Skeletal muscle satellite cell (primary cell): ENCODE results near the gene GRIN3A.
"Not testable (repeated sequence)": the region's sequence is repeated elsewhere in the genome, so short reads cannot be mapped to it uniquely, and the experiment has no call there.

ENCODE experiments used
- H3K27me3 ChIP-seq: 2 replicates; pipeline ENCODE4 v1.7.0; 2013; ENCODE audit warnings: low read length; ENCODE audit not compliant: control insufficient read depth, insufficient read depth
- H3K36me3 ChIP-seq: 2 replicates; pipeline ENCODE4 v1.7.0; 2013; ENCODE audit warnings: mild to moderate bottlenecking, control low read depth, low read length; ENCODE audit not compliant: insufficient read depth
- H3K4me1 ChIP-seq: 2 replicates; pipeline ENCODE4 v1.7.0; 2013; ENCODE audit warnings: low read length; ENCODE audit not compliant: control insufficient read depth, insufficient read depth
- H3K4me2 ChIP-seq: 2 replicates; pipeline ENCODE4 v1.7.0; 2013; ENCODE audit warnings: mild to moderate bottlenecking, low read length
- H3K4me3 ChIP-seq: 2 replicates; pipeline ENCODE4 v1.7.0; 2013; ENCODE audit warnings: low read length
- H3K9ac ChIP-seq: 2 replicates; pipeline ENCODE4 v1.7.0; 2013; ENCODE audit warnings: mild to moderate bottlenecking, low read depth, low read length, moderate library complexity
- H3K9me3 ChIP-seq: replicated peaks from 2 replicates; pipeline ENCODE4 v1.7.0; 2013; ENCODE audit warnings: mild to moderate bottlenecking, control low read depth, low read length

Gene GRIN3A

GRCh38 chr9:101591787-101592446, 146.5 kb downstream of the GRIN3A start:
- H3K4me1 ChIP-seq: peaks cover 5% of the 10 kb centered on the region
- no peak overlapping the region for H3K4me2 ChIP-seq
- H3K4me3 ChIP-seq: no peak overlapping the region
- H3K9ac ChIP-seq: no peak overlapping the region
- H3K9me3 ChIP-seq: no peaks in the 10 kb centered on the region
- no peaks in the 10 kb centered on the region for H3K27me3 ChIP-seq
- H3K36me3 ChIP-seq: no peaks in the 10 kb centered on the region

GRCh38 chr9:101590901-101591300, 147.5 kb downstream of the GRIN3A start:
- no peaks in the 10 kb centered on the region for H3K9me3 ChIP-seq
- H3K4me1 ChIP-seq: peaks cover 5% of the 10 kb centered on the region
- no peak overlapping the region for H3K4me3 ChIP-seq
- H3K27me3 ChIP-seq: no peaks in the 10 kb centered on the region
- no peaks in the 10 kb centered on the region for H3K36me3 ChIP-seq
- H3K4me2 ChIP-seq: no peak overlapping the region
- no peak overlapping the region for H3K9ac ChIP-seq

- not testable (repeated sequence) for H3K36me3 ChIP-seq, H3K4me2 ChIP-seq, H3K4me1 ChIP-seq, H3K27me3 ChIP-seq, H3K9me3 ChIP-seq, H3K9ac ChIP-seq, H3K4me3 ChIP-seq
Measured at GRCh38 chr9:101590074-101590473, 148.4 kb downstream of the GRIN3A start.

- Histone ChIP-seq H3K4me3 (no peak overlapping the region), H3K9ac (no peak overlapping the region), H3K4me2 (no peak overlapping the region), H3K36me3 (no peaks in the 10 kb centered on the region), H3K4me1 (peaks cover 9% of the 10 kb centered on the region), H3K27me3 (no peaks in the 10 kb centered on the region), H3K9me3 (no peaks in the 10 kb centered on the region)
Measured at GRCh38 chr9:101587332-101588043, 151.0 kb downstream of the GRIN3A start.

- H3K4me3 ChIP-seq: no peak overlapping the region
- no peaks in the 10 kb centered on the region for H3K27me3 ChIP-seq
- peaks cover 16% of the 10 kb centered on the region for H3K4me1 ChIP-seq
Measured at GRCh38 chr9:101586651-101587050, 151.8 kb downstream of the GRIN3A start.

GRCh38 chr9:101585740-101586139, 152.7 kb downstream of the GRIN3A start:
- Histone ChIP-seq H3K27me3 (no peaks in the 10 kb centered on the region), H3K4me3 (no peak overlapping the region), H3K9ac (no peak overlapping the region), H3K4me2 (no peak overlapping the region), H3K9me3 (no peaks in the 10 kb centered on the region), H3K4me1 (peaks cover 16% of the 10 kb centered on the region), H3K36me3 (no peaks in the 10 kb centered on the region)

More at GRCh38 chr9:101586651-101587050, 151.8 kb downstream of the GRIN3A start:
- Histone ChIP-seq H3K4me2 (no peak overlapping the region), H3K9me3 (no peaks in the 10 kb centered on the region), H3K9ac (no peak overlapping the region), H3K36me3 (no peaks in the 10 kb centered on the region)

GRCh38 chr9:101582553-101582952, 155.9 kb downstream of the GRIN3A start:
- H3K27me3 ChIP-seq: no peaks in the 10 kb centered on the region
- no peak overlapping the region for H3K9ac ChIP-seq
- no peak overlapping the region for H3K4me3 ChIP-seq
- H3K4me2 ChIP-seq: no peak overlapping the region
- peaks cover 11% of the 10 kb centered on the region for H3K4me1 ChIP-seq
- no peaks in the 10 kb centered on the region for H3K9me3 ChIP-seq
- no peaks in the 10 kb centered on the region for H3K36me3 ChIP-seq

GRCh38 chr9:101579711-101580545, 158.5 kb downstream of the GRIN3A start:
- no peak overlapping the region for H3K4me2 ChIP-seq
- H3K9ac ChIP-seq: no peak overlapping the region
- peaks cover 11% of the 10 kb centered on the region for H3K4me1 ChIP-seq
- H3K4me3 ChIP-seq: no peak overlapping the region
- no peaks in the 10 kb centered on the region for H3K9me3 ChIP-seq
- H3K36me3 ChIP-seq: no peaks in the 10 kb centered on the region
- H3K27me3 ChIP-seq: no peaks in the 10 kb centered on the region

GRCh38 chr9:101578378-101578777, 160.1 kb downstream of the GRIN3A start:
- Histone ChIP-seq H3K9ac (no peak overlapping the region), H3K9me3 (no peaks in the 10 kb centered on the region), H3K36me3 (no peaks in the 10 kb centered on the region), H3K4me3 (no peak overlapping the region), H3K4me1 (peaks cover 11% of the 10 kb centered on the region), H3K4me2 (no peak overlapping the region), H3K27me3 (no peaks in the 10 kb centered on the region)

GRCh38 chr9:101574731-101575333, 163.6 kb downstream of the GRIN3A start:
- Histone ChIP-seq H3K27me3 (no peaks in the 10 kb centered on the region), H3K9me3 (no peaks in the 10 kb centered on the region), H3K9ac (no peak overlapping the region), H3K36me3 (no peaks in the 10 kb centered on the region), H3K4me1 (no peaks in the 10 kb centered on the region), H3K4me2 (no peak overlapping the region), H3K4me3 (no peak overlapping the region)

- H3K27me3 ChIP-seq: no peaks in the 10 kb centered on the region
Measured at GRCh38 chr9:101572316-101572715, 166.1 kb downstream of the GRIN3A start.

More at GRCh38 chr9:101572316-101572715, 166.1 kb downstream of the GRIN3A start:
- H3K9me3 ChIP-seq: no peaks in the 10 kb centered on the region
- no peak overlapping the region for H3K4me3 ChIP-seq
- no peaks in the 10 kb centered on the region for H3K36me3 ChIP-seq
- no peak overlapping the region for H3K9ac ChIP-seq
- H3K4me1 ChIP-seq: no peaks in the 10 kb centered on the region
- no peak overlapping the region for H3K4me2 ChIP-seq
